Right ventricle myocardium superior (tissue), 1 donor: Measurements from ENCODE around the gene RNF115. TPM values are rescaled to one million over a fixed set of nuclear protein-coding genes. Genes with fewer than 3 reads are reported as not detected.

Source experiments
- ATAC-seq: fragments of 200-7000 bp; cut with Tn5 transposase; one replicate; pipeline ENCODE4 v1.9.1; 2020; ENCODE audit warnings: mild to moderate bottlenecking; ENCODE audit not compliant: poor library complexity
- DNase-seq: peaks from one replicate; pipeline ENCODE4 v3.0.0-alpha.2; 2020
- intact Hi-C: fragments of 100-400 bp; cut with DNase I; formaldehyde crosslinking; loops from one replicate; pipeline ENCODE4 v1.11.2; 2022
- microRNA-seq: library from miRNA; unstranded; fragments of <30 nt; microRNA quantifications from one replicate; pipeline ENCODE4 v1.2.0, GENCODE V29; 2020
- total RNA-seq: library from RNA; stranded (reverse); fragmentation: NEBNext Ultra II Directional; extraction: Animal tissue kit (Norgen Biotek cat#: 25700); gene quantifications from one replicate; pipeline ENCODE4 v1.2.1, GENCODE V29; 2021
- donor health status: DM: no; HTN: yes; CAD: no; lungs with severe emphysema.

The RNF115 gene
- total RNA-seq, 1 donor from 2014 or later, result 46.5 TPM

GRCh38 chr1:145689922-145690321 is 134.0 kb downstream of the RNF115 start:
- DNase-seq (no peak), ATAC-seq (no peak)
- intact Hi-C loops, result no loop called here

DNA sequence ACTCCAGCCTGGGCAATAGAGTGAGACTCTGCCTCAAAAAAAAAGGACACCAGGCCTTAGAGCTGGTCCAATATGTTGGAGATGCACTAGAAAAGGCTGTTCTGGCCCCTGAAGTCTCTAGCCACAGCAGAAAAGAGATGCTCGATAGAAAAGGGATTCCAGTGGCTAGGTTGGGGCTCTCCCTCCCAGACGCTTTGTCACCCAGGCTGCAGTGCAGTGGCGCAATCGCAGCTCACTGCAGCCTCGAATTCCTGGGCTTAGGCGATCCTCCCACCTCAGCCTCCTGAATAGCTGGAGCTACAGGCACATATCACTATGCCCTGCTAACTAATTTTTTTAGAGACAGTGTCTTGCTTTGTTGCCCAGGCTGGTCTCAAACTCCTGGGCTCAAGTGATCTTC is 135.0 kb downstream of the RNF115 start:
- ATAC-seq, result no peak
- intact Hi-C loops, result no loop called here
- DNase-seq, result no peak

Small RNAs within 50 kb of the gene (microRNA-seq; reads per million reads assigned to microRNA genes)
- gene MIR6736, result not detected

Other genes with a start within 250 kb of the RNF115 start
- gene GPR89A, start 216.1 kb downstream of the RNF115 start, total RNA-seq, result 7.1 TPM
- not detected for gene PDZK1, start 116.7 kb downstream of the RNF115 start, total RNA-seq
- not detected for gene CD160, start 104.6 kb downstream of the RNF115 start, total RNA-seq
- gene POLR3C, start 105 bp upstream of the RNF115 start, total RNA-seq, result 12.2 TPM
- gene NUDT17, start 21.5 kb upstream of the RNF115 start, total RNA-seq, result 2.9 TPM
- gene PIAS3, start 35.0 kb upstream of the RNF115 start, total RNA-seq, result 13.2 TPM
- 1.1 TPM for gene ANKRD35, start 61.8 kb upstream of the RNF115 start, total RNA-seq
- 1.0 TPM for gene ITGA10, start 86.0 kb upstream of the RNF115 start, total RNA-seq
- gene PEX11B, start 94.6 kb upstream of the RNF115 start, total RNA-seq, result 22.3 TPM
- gene RBM8A, start 103.4 kb upstream of the RNF115 start, total RNA-seq, result 57.9 TPM
- gene LIX1L, start 133.9 kb upstream of the RNF115 start, total RNA-seq, result 22.9 TPM
- gene ANKRD34A, start 140.5 kb upstream of the RNF115 start, total RNA-seq, result 0.59 TPM
- 49.2 TPM for gene POLR3GL, start 140.6 kb upstream of the RNF115 start, total RNA-seq
- gene TXNIP, start 172.5 kb upstream of the RNF115 start, total RNA-seq, result 980 TPM
- 88.1 TPM for gene HJV, start 197.6 kb upstream of the RNF115 start, total RNA-seq